HCT116 (cell line): ENCODE results near the gene TOR1AIP2. TPM values are rescaled to one million over a fixed set of nuclear protein-coding genes. Genes with fewer than 3 reads are reported as not detected.

Source experiments
- ATAC-seq: fragments of 200-7000 bp; cut with Tn5 transposase; 2 replicates; pipeline ENCODE4 v1.9.1; 2020; ENCODE audit warnings: mild to moderate bottlenecking, moderate library complexity
- BruUV-seq: library from RNA; stranded (reverse); fragments of 400-500 nt; replicated peaks from 2 replicates; lab custom pipeline; 2021; lab: Mats Ljungman, UMichigan
- CTCF ChIA-PET: fragments of 300-600 bp; sonication (Branson Sonifier 250); formaldehyde crosslinking; loops from one replicate; lab custom pipeline; 2021; ENCODE audit warnings: antibody characterized with exemption; lab: Charles Lee
- POLR2A ChIA-PET: fragments of 300-600, 350-600 bp; sonication (Branson Sonifier 250); formaldehyde crosslinking; loops from one replicate; lab custom pipeline; 2021; ENCODE audit warnings: antibody characterized with exemption; lab: Charles Lee
- RAD21 ChIA-PET, 2 experiments: fragments of 300-600 bp; sonication (Branson Sonifier 250); formaldehyde crosslinking; loops; one replicate each; lab custom pipeline; 2023; ENCODE audit warnings: low total read pairs in 2 of 2; ENCODE audit not compliant: uncharacterized antibody in 2 of 2, unreplicated experiment in 2 of 2, low non-redundant PET in 1 of 2; lab: Charles Lee
- DNase-seq: peaks from one replicate; pipeline ENCODE4 v3.0.0-alpha.2; 2010; ENCODE audit warnings: low read depth, low spot score
- H2AFZ ChIP-seq: fragments of 200-600 bp; shearing (Covaris generic), sonication (generic); 2 replicates; pipeline ENCODE4 v1.6.1; 2017; ENCODE audit warnings: low read depth, mixed run types, mixed read lengths, antibody characterized with exemption, low read length; ENCODE audit not compliant: poor library complexity, severe bottlenecking
- H3K27ac ChIP-seq: 2 replicates; pipeline ENCODE4 v1.5.1; 2012; ENCODE audit warnings: low read depth, low read length
- H3K27me3 ChIP-seq: fragments of 200-600 bp; sonication (generic); 2 replicates; pipeline ENCODE4 v1.6.1; 2016; ENCODE audit warnings: mixed run types, low read length, mixed read lengths; ENCODE audit not compliant: insufficient read depth
- H3K36me3 ChIP-seq, 2 experiments: fragments of 200-500 bp in 1 of 2; fragments of 200-600 bp in 1 of 2; sonication (Bioruptor generic) in 1 of 2; sonication (generic) in 1 of 2; 2 replicates each; pipeline versions ENCODE4 v1.5.1 to v1.6.1; 2014 to 2016; ENCODE audit warnings: low read length in 2 of 2, inconsistent platforms in 1 of 2, mixed read lengths in 1 of 2, mixed run types in 1 of 2; ENCODE audit not compliant: insufficient read depth in 2 of 2, control insufficient read depth in 1 of 2
- H3K4me1 ChIP-seq, 2 experiments: fragments of 200-600 bp in 1 of 2; sonication (generic) in 1 of 2; 2 replicates each; pipeline versions ENCODE4 v1.5.1 to v1.6.1; 2012 to 2017; ENCODE audit warnings: low read length in 2 of 2, inconsistent platforms in 1 of 2, mild to moderate bottlenecking in 1 of 2, mixed read lengths in 1 of 2, mixed run types in 1 of 2, moderate library complexity in 1 of 2; ENCODE audit not compliant: insufficient read depth in 2 of 2, control insufficient read depth in 1 of 2
- H3K4me2 ChIP-seq: fragments of 200-600 bp; sonication (generic); 2 replicates; pipeline ENCODE4 v1.6.1; 2017; ENCODE audit warnings: mixed run types, low read length, mixed read lengths
- H3K4me3 ChIP-seq, 2 experiments: fragments of 200-600 bp in 1 of 2; sonication (generic) in 1 of 2; replicated peaks in 1 of 2; 2 replicates each; pipeline ENCODE4 v1.5.1; 2011 to 2016; ENCODE audit warnings: low read length in 2 of 2, control low read depth in 1 of 2, low read depth in 1 of 2, mild to moderate bottlenecking in 1 of 2, mixed read lengths in 1 of 2, mixed run types in 1 of 2
- H3K79me2 ChIP-seq: fragments of 200-600 bp; sonication (generic); 2 replicates; pipeline ENCODE4 v1.6.1; 2017; ENCODE audit warnings: mild to moderate bottlenecking, mixed run types, low read length, moderate library complexity, mixed read lengths; ENCODE audit not compliant: insufficient read depth
- H3K9ac ChIP-seq: fragments of 200-600 bp; sonication (generic); 2 replicates; pipeline ENCODE4 v1.6.1; 2016; ENCODE audit warnings: low read length, mixed read lengths
- H3K9me2 ChIP-seq: fragments of 200-600 bp; sonication (generic), shearing (Covaris generic); 2 replicates; pipeline ENCODE4 v1.6.1; 2017; ENCODE audit warnings: mixed run types, mild to moderate bottlenecking, moderate library complexity; ENCODE audit not compliant: insufficient read depth
- H3K9me3 ChIP-seq, 2 experiments: fragments of 200-500 bp in 1 of 2; fragments of 200-600 bp in 1 of 2; sonication (Bioruptor generic) in 1 of 2; sonication (generic) in 1 of 2; 2 replicates each; pipeline ENCODE4 v1.6.1; 2014 to 2017; ENCODE audit warnings: low read length in 2 of 2, mixed read lengths in 2 of 2, inconsistent platforms in 1 of 2, low read depth in 1 of 2, mild to moderate bottlenecking in 1 of 2, mixed run types in 1 of 2, moderate library complexity in 1 of 2; ENCODE audit not compliant: control insufficient read depth in 1 of 2, insufficient read depth in 1 of 2
- H4K20me1 ChIP-seq: fragments of 200-600 bp; sonication (generic), shearing (Covaris generic); 2 replicates; pipeline ENCODE4 v1.6.1; 2017; ENCODE audit warnings: mixed run types, mild to moderate bottlenecking, moderate library complexity; ENCODE audit not compliant: insufficient read depth
- CBX3 ChIP-seq: IDR thresholded peaks from 2 replicates; pipeline ENCODE4 v1.6.1; 2012; ENCODE audit warnings: low read depth
- CTCF ChIP-seq, 3 experiments: fragments of 200-600 bp in 1 of 3; sonication (generic) in 1 of 3; IDR thresholded peaks in 2 of 3; conservative IDR thresholded peaks in 1 of 3; 2 replicates each; pipeline ENCODE4 v1.5.1; 2012 to 2017; ENCODE audit warnings: low read depth in 2 of 3, low read length in 2 of 3, antibody characterized with exemption in 1 of 3, borderline replicate concordance in 1 of 3, control low read depth in 1 of 3, mild to moderate bottlenecking in 1 of 3, mixed read lengths in 1 of 3, mixed run types in 1 of 3, moderate library complexity in 1 of 3; ENCODE audit not compliant: insufficient read depth in 1 of 3
- ELF1 ChIP-seq: IDR thresholded peaks from 2 replicates; pipeline ENCODE4 v1.6.1; 2012; ENCODE audit warnings: low read depth, borderline replicate concordance
- EZH2 ChIP-seq: fragments of 200-600 bp; sonication (generic); IDR thresholded peaks from 2 replicates; pipeline ENCODE4 v1.6.1; 2017; ENCODE audit warnings: antibody characterized with exemption, mixed run types
- EZH2phosphoT487 ChIP-seq: fragments of 200-600 bp; IDR thresholded peaks from 2 replicates; pipeline ENCODE4 v1.6.1; 2018; ENCODE audit warnings: antibody characterized with exemption, borderline replicate concordance
- FOSL1 ChIP-seq: IDR thresholded peaks from 2 replicates; pipeline ENCODE4 v1.6.1; 2012; ENCODE audit warnings: low read depth
- JUND ChIP-seq: IDR thresholded peaks from 2 replicates; pipeline ENCODE4 v1.6.1; 2012
- MAX ChIP-seq: IDR thresholded peaks from 2 replicates; pipeline ENCODE4 v1.6.1; 2012
- POLR2A ChIP-seq: IDR thresholded peaks from 2 replicates; pipeline ENCODE4 v1.7.0; 2011; ENCODE audit warnings: borderline replicate concordance; ENCODE audit not compliant: insufficient read depth, insufficient read length; ENCODE audit errors: extremely low read depth
- RAD21 ChIP-seq: IDR thresholded peaks from 2 replicates; pipeline ENCODE4 v1.6.1; 2012; ENCODE audit warnings: low read depth, mild to moderate bottlenecking
- SP1 ChIP-seq: IDR thresholded peaks from 2 replicates; pipeline ENCODE4 v1.6.1; 2012; ENCODE audit warnings: low read depth
- SRF ChIP-seq: IDR thresholded peaks from 2 replicates; pipeline ENCODE4 v1.6.1; 2012; ENCODE audit warnings: low read depth
- YY1 ChIP-seq: IDR thresholded peaks from 2 replicates; pipeline ENCODE4 v1.6.1; 2011; ENCODE audit warnings: low read length, low read depth, moderate library complexity, mild to moderate bottlenecking; ENCODE audit not compliant: insufficient replicate concordance; ENCODE audit errors: extremely low read depth
- intact Hi-C: fragments of 100-400 bp; cut with micrococcal nuclease; formaldehyde crosslinking; loops from 2 replicates; pipeline ENCODE4 v1.10.0; 2022
- total RNA-seq: library from RNA; stranded (reverse); gene quantifications from one replicate; pipeline ENCODE4 v1.2.1, GENCODE V29; 2021; ENCODE audit not compliant: unreplicated experiment
- TF ChIP-seq, protein P1 (sequence below): IDR thresholded peaks from 2 replicates; pipeline ENCODE4 v1.6.1; 2012

TOR1AIP2 gene
- total RNA-seq, 1 experiment from 2014 or later: 106 TPM

DNA sequence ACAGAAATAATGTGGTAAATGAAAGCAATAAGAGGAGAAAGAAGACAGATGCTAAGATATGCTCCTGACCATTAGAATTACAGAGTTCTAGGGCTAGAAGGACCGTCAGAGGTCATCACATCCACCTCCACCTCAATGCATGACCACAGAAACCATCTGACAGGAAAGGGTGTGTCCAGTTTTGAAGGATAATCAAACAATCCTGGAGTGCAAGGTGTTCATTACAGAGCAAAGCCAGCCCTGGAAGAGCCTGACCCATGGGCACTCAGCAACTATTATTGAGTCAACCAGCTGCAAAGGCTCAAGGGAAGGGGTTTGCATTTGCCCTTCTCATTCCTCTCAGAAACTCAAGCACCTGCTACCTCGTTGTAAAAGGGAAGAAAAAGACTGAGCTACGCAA lies 46.4 kb downstream of the TOR1AIP2 start:
- ChIA-PET POLR2A (no interaction called here), RAD21 (no interaction called here), CTCF (interaction anchor here (1.0 kb wide), 1 partner anchor 16 kb away, joined by 3 read pairs; no protein-coding TSS in a partner anchor)
- TF ChIP-seq CBX3: no peak
- DNase-seq (no peak), ATAC-seq (no peak)
- no peak overlapping the region for H3K9ac ChIP-seq
- H3K36me3 ChIP-seq: no peaks in the 10 kb centered on the region
- no peak overlapping the region for H3K27ac ChIP-seq
- no peaks in the 10 kb centered on the region for H3K79me2 ChIP-seq
- H3K4me1 ChIP-seq: peaks cover 0 to 6% of the 10 kb centered on the region in 2 experiments; a peak in 1 of 4 replicates
- no peak overlapping the region; the same call in 1 of the 2 replicates for H3K4me2 ChIP-seq
- BruUV-seq: no TSS peak
- intact Hi-C loops: no loop called here
- no peaks in the 10 kb centered on the region for H3K9me2 ChIP-seq
- no peaks in the 10 kb centered on the region for H4K20me1 ChIP-seq
- no peaks in the 10 kb centered on the region for H3K9me3 ChIP-seq
- no peak overlapping the region for H3K4me3 ChIP-seq
- no peaks in the 10 kb centered on the region for H3K27me3 ChIP-seq
- H2AFZ ChIP-seq: no peak overlapping the region

DNA sequence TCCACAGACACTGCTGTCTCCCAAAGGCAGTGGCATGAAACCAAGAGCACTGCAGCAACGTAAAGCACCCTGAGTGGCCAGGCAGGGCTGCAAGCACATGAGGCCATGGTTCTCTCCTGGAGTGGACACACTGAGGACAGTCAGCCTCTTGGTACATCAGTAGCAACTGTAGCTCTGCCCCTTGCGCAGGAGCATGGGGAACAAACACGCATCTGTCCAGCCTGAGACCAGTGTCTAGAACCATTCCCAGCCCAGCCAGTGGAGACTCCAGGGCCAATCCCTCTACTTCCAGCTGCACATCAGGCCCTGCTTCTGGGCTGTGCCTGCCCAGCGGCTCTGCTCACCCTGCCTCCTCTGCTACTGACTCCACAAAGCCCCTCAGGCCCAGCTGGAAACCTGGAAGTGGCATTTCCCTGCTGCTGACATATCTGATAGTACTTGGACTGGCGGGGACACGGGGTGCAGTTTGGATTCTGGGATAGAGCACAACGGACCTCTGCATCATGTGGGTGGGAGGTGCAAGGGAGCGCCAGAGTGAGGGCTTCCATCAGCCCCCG lies 49.0 kb downstream of the TOR1AIP2 start:
- Histone ChIP-seq H2AFZ (no peak overlapping the region), H3K4me3 (no peak overlapping the region), H3K4me2 (no peak overlapping the region), H3K27me3 (no peaks in the 10 kb centered on the region), H3K27ac (no peak overlapping the region), H3K9me3 (no peaks in the 10 kb centered on the region), H3K9me2 (no peaks in the 10 kb centered on the region), H3K79me2 (no peaks in the 10 kb centered on the region), H4K20me1 (no peaks in the 10 kb centered on the region), H3K4me1 (peaks cover 0 to 6% of the 10 kb centered on the region in 2 experiments; a peak in 1 of 4 replicates)
- BruUV-seq: no TSS peak
- ChIA-PET CTCF (interaction anchor here (1.1 to 1.4 kb wide), 2 partner anchors 14 to 19 kb away, joined by 4 to 9 read pairs; no protein-coding TSS in a partner anchor), POLR2A (no interaction called here)
- DNase-seq: no peak
- intact Hi-C loops: no loop called here
- no peak for ATAC-seq
- TF ChIP-seq EZH2: no peak
- TF ChIP-seq MAX: no peak
- TF ChIP-seq EZH2phosphoT487: no peak
- TF ChIP-seq SP1: no peak
- no peak for TF ChIP-seq RAD21
- no peak for TF ChIP-seq YY1
- TF ChIP-seq ELF1: no peak
- TF ChIP-seq CTCF (IDR thresholded peaks at IDR 0.05 in 2 of 3, conservative IDR thresholded peaks at IDR 0.05 in 1 of 3; ENCODE audit: borderline replicate concordance in 1 of 3, insufficient read depth in 1 of 3, low read depth in 2 of 3, low read length in 2 of 3): no peak
- TF ChIP-seq, protein P1, sequence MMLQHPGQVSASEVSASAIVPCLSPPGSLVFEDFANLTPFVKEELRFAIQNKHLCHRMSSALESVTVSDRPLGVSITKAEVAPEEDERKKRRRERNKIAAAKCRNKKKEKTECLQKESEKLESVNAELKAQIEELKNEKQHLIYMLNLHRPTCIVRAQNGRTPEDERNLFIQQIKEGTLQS: no peak
- no peak for TF ChIP-seq CBX3
- TF ChIP-seq POLR2A: no peak
- TF ChIP-seq SRF: no peak
- no peak for TF ChIP-seq JUND
- no peak for TF ChIP-seq FOSL1
- TF ChIP-seq, all 23 proteins: peak for 0
- H3K36me3 ChIP-seq: no peaks in the 10 kb centered on the region
- H3K9ac ChIP-seq: no peak overlapping the region
- RAD21 ChIA-PET: no interaction called here
